HG03060 (cell line): Measurements from ENCODE around the gene STARD3.

Source experiments
- ATAC-seq: cut with Tn5 transposase; IDR thresholded peaks from one replicate; pipeline ENCODE4 v1.9.1; 2021; ENCODE audit warnings: low read depth, moderate number of reproducible peaks; ENCODE audit not compliant: unreplicated experiment

STARD3 gene

GRCh38 chr17:39669897-39670735, 33.2 kb downstream of the STARD3 start:
- ATAC-seq: no peak

GRCh38 chr17:39670746-39671145, 33.8 kb downstream of the STARD3 start:
- no peak for ATAC-seq

GRCh38 chr17:39671651-39672521, 34.9 kb downstream of the STARD3 start:
- no peak for ATAC-seq

GRCh38 chr17:39672522-39673334, 35.8 kb downstream of the STARD3 start:
- ATAC-seq: no peak

GRCh38 chr17:39673335-39674081, 36.6 kb downstream of the STARD3 start:
- ATAC-seq: no peak

- no peak for ATAC-seq
These were observed 37.2 kb downstream of the STARD3 start for GRCh38 chr17:39674179-39674578.

GRCh38 chr17:39674702-39675389, 37.9 kb downstream of the STARD3 start:
- ATAC-seq: no peak

- ATAC-seq: no peak
These were observed 38.6 kb downstream of the STARD3 start for GRCh38 chr17:39675390-39676082.

- ATAC-seq: no peak
These were observed 39.4 kb downstream of the STARD3 start for GRCh38 chr17:39676198-39676819.

GRCh38 chr17:39677072-39677471, 40.1 kb downstream of the STARD3 start:
- no peak for ATAC-seq

- no peak for ATAC-seq
These were observed 40.8 kb downstream of the STARD3 start for GRCh38 chr17:39677542-39678339.

GRCh38 chr17:39678340-39679116, 41.6 kb downstream of the STARD3 start:
- no peak for ATAC-seq

GRCh38 chr17:39679521-39680192, 42.7 kb downstream of the STARD3 start:
- ATAC-seq: no peak

- no peak for ATAC-seq
These were observed 46.5 kb downstream of the STARD3 start for GRCh38 chr17:39683295-39683939.

GRCh38 chr17:39684369-39685192, 47.6 kb downstream of the STARD3 start:
- ATAC-seq: no peak
